GM21619 (cell line): Measurements from ENCODE around the gene SLC2A1.

Experiments used
- ATAC-seq: cut with Tn5 transposase; IDR thresholded peaks from one replicate; pipeline ENCODE4 v1.9.1; 2021; ENCODE audit not compliant: unreplicated experiment

Gene SLC2A1

GRCh38 chr1:42943728-42944127 is 14.9 kb downstream of the SLC2A1 start:
- ATAC-seq, result no peak

GRCh38 chr1:42943166-42943565 is 15.5 kb downstream of the SLC2A1 start:
- ATAC-seq, result no peak

- ATAC-seq, result no peak
Observed at GRCh38 chr1:42942444-42942843, 16.2 kb downstream of the SLC2A1 start.

- no peak for ATAC-seq
Observed at GRCh38 chr1:42941640-42942330, 16.9 kb downstream of the SLC2A1 start.

GRCh38 chr1:42940851-42941639 is 17.6 kb downstream of the SLC2A1 start:
- ATAC-seq, result no peak

- no peak for ATAC-seq
Observed at GRCh38 chr1:42938645-42939615, 19.7 kb downstream of the SLC2A1 start.

GRCh38 chr1:42937836-42938644 is 20.6 kb downstream of the SLC2A1 start:
- ATAC-seq, result no peak

- no peak for ATAC-seq
Observed at GRCh38 chr1:42937141-42937696, 21.4 kb downstream of the SLC2A1 start.

GRCh38 chr1:42936309-42937078 is 22.2 kb downstream of the SLC2A1 start:
- no peak for ATAC-seq

GRCh38 chr1:42935971-42936308 is 22.7 kb downstream of the SLC2A1 start:
- ATAC-seq, result no peak

GRCh38 chr1:42935313-42935895 is 23.3 kb downstream of the SLC2A1 start:
- no peak for ATAC-seq

- no peak for ATAC-seq
Observed at GRCh38 chr1:42934541-42935312, 23.9 kb downstream of the SLC2A1 start.

GRCh38 chr1:42933610-42934491 is 24.8 kb downstream of the SLC2A1 start:
- ATAC-seq, result no peak

GRCh38 chr1:42933060-42933586 is 25.5 kb downstream of the SLC2A1 start:
- no peak for ATAC-seq

GRCh38 chr1:42932442-42932941 is 26.2 kb downstream of the SLC2A1 start:
- ATAC-seq, result no peak

- peak; percentile 60 for ATAC-seq
Observed at GRCh38 chr1:42931911-42932422, 26.7 kb downstream of the SLC2A1 start.

- ATAC-seq, result no peak
Observed at GRCh38 chr1:42931108-42931539, 27.5 kb downstream of the SLC2A1 start.
